Urinary bladder (tissue), 4 donors: Measurements from ENCODE around the gene ZSCAN20. TPM values are rescaled to one million over a fixed set of nuclear protein-coding genes. Genes with fewer than 3 reads are reported as not detected.
"Not testable (repeated sequence)": the region's sequence is repeated elsewhere in the genome, so short reads cannot be mapped to it uniquely, and the experiment has no call there.

Experiments
- DNase-seq: peaks from one replicate; pipeline ENCODE4 v3.0.0-alpha.2; 2015; ENCODE audit errors: extremely low spot score
- H3K27ac ChIP-seq: one replicate; pipeline ENCODE4 v1.5.1; 2013; ENCODE audit warnings: low read depth, mild to moderate bottlenecking, moderate library complexity
- H3K36me3 ChIP-seq: one replicate; pipeline ENCODE4 v1.6.1; 2013; ENCODE audit warnings: mild to moderate bottlenecking, moderate library complexity; ENCODE audit not compliant: insufficient read depth
- H3K4me1 ChIP-seq: one replicate; pipeline ENCODE4 v1.6.1; 2013; ENCODE audit warnings: mild to moderate bottlenecking, moderate library complexity; ENCODE audit not compliant: insufficient read depth
- H3K4me3 ChIP-seq: one replicate; pipeline ENCODE4 v1.5.1; 2013; ENCODE audit warnings: low read depth, low read length
- WGBS: extraction: QIAGEN DNeasy Blood & Tissue Kit; methylation state at CpG from one replicate; pipeline ENCODE4 v1.1.7; 2013; 5-methylcytosine and 5-hydroxymethylcytosine counted together
- polyA plus RNA-seq: library from polyadenylated mRNA; stranded (reverse); fragments of 200-250 nt; gene quantifications from one replicate; pipeline ENCODE4 v1.2.3, GENCODE V29; 2013
- total RNA-seq: library from RNA; depleted of rRNA; stranded (reverse); fragments of >200 nt; gene quantifications from one replicate; pipeline ENCODE4 v1.2.3, GENCODE V29; 2014
- donor health status: healthy with polysubstance abuse.
- donor health status: healthy.

Gene ZSCAN20
- total and polyA plus RNA-seq, 2 donors: 2.4 to 11.6 TPM

DNA sequence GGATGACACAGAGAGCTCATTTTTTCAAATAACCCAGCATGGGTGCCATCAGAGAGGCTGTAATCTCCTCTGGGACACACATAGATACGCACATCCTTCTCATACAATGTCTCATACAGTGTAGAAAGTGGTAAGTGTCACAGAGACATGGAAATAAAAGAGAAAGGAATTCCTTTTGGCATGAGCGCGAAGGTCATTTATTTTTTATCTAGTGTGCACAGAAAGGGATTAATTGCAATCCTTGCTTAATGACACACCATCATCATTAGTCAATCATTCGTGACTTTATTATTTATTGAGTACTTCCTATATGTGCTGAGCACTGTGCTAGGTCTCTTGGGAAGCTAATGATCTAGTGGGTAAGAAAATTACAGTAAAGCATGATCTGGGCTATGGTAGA is 5.0 kb downstream of the ZSCAN20 start:
- H3K36me3 ChIP-seq: peaks cover 2% of the 10 kb centered on the region
- DNase-seq: no peak

DNA sequence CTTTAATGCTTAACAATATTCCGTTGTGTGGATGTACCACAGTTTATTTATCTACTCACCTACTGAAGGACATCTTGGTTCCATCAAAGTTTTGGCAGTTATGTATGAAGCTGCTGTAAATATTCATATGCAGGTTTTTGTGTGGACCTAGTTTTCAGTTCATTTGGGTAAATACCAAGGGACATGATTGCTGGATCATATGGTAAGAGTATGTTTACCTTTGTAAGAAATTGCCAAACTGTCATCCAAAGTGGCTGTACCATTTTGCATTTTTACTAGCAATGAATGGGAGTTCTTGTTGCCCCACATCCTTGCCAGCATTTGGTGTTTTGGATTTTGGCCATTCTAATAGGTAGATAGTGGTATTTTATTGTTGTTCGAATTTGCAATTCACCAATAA is 10.0 kb downstream of the ZSCAN20 start:
- H3K27ac ChIP-seq: no peak overlapping the region
- peaks cover 6% of the 10 kb centered on the region for H3K36me3 ChIP-seq
- no peak overlapping the region for H3K4me3 ChIP-seq
- WGBS: 96% methylated on average over 2 of the region's 2 CpGs
- no peak for DNase-seq
- H3K4me1 ChIP-seq: no peaks in the 10 kb centered on the region

More for the DNA sequence above, 5.0 kb downstream of the ZSCAN20 start:
- Histone ChIP-seq H3K4me1 (no peaks in the 10 kb centered on the region), H3K4me3 (no peak overlapping the region), H3K27ac (no peak overlapping the region)
- 83% methylated on average over 4 of the region's 4 CpGs for WGBS

- H3K36me3 ChIP-seq: peaks cover 12% of the 10 kb centered on the region
- no peak overlapping the region for H3K4me3 ChIP-seq
Measured at GRCh38 chr1:33488624-33489023, 16.2 kb downstream of the ZSCAN20 start.

GRCh38 chr1:33494929-33495328 is 22.5 kb downstream of the ZSCAN20 start:
- peaks cover 5% of the 10 kb centered on the region for H3K36me3 ChIP-seq

More at GRCh38 chr1:33488624-33489023, 16.2 kb downstream of the ZSCAN20 start:
- no peak for DNase-seq
- 95% methylated on average over 2 of the region's 2 CpGs for WGBS
- H3K4me1 ChIP-seq: no peaks in the 10 kb centered on the region
- no peak overlapping the region for H3K27ac ChIP-seq

DNA sequence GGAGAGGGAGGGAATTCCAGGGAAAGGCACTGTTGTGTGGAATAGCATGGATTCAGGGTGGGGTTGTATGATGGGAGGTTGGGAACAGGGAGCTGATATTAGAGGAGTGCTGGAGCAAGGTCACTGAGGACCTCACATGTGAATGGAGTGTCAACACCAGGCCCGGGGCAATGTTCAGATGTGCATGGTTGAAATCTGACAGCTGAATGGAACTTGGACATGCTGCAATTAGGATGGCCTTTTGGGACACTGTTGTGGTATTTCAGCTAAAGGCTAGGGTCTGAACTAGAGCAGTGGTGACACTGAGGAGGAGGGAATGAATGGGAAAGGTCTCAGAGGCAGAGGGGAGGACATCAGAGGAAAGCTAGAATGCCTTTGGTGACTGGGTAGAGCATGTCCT is 25.0 kb downstream of the ZSCAN20 start:
- DNase-seq: no peak
- H3K36me3 ChIP-seq: peaks cover 4% of the 10 kb centered on the region
- H3K4me3 ChIP-seq: no peak overlapping the region
- H3K27ac ChIP-seq: no peak overlapping the region
- 96% methylated on average over 1 of the region's 1 CpG for WGBS
- H3K4me1 ChIP-seq: no peaks in the 10 kb centered on the region

More at GRCh38 chr1:33494929-33495328, 22.5 kb downstream of the ZSCAN20 start:
- H3K27ac ChIP-seq: no peak overlapping the region
- WGBS: 97% methylated on average over 9 of the region's 9 CpGs
- no peak for DNase-seq
- no peaks in the 10 kb centered on the region for H3K4me1 ChIP-seq
- no peak overlapping the region for H3K4me3 ChIP-seq

DNA sequence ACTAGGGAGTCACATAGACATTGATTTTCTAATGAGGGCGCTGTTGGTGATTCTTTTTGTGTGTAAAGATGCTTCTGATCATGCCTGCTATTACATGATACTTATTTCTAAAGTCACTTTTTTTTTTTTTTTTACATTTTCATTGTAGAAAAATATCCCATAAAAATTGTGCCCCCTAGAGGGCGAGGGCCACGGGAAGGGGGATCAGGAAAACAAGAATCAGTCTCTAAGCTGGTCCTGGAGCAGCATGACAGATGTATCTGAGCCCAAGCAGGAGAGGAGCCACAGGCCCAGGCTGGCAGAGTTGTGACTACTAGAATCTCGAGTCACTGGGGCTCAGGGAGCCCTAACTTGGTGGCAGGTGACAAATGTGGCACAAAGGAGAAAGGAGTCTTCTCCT is 28.1 kb downstream of the ZSCAN20 start:
- no peaks in the 10 kb centered on the region for H3K4me1 ChIP-seq
- no peak overlapping the region for H3K27ac ChIP-seq
- no peak for DNase-seq
- 71% methylated on average over 4 of the region's 4 CpGs for WGBS
- H3K36me3 ChIP-seq: no peaks in the 10 kb centered on the region
- no peak overlapping the region for H3K4me3 ChIP-seq

DNA sequence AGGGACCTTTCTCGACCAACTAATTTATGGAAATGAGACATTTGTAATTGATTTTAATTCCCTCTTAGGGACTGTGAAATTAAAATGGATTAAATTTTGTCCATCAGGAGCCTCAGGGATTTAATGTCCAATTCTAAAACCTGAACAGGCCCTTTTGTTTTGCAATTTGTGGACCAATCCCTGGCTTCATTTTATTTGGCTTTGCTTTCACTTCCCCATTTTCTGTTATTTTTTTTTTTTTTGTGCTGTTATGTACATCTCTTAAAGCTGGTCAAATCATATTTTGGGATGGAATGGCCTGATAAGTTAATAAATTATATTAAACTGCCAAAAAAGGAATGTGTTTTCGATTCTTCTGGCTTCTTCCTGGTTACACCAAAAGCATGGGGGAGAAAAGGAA is 28.9 kb downstream of the ZSCAN20 start:
- Histone ChIP-seq H3K36me3 (no peaks in the 10 kb centered on the region), H3K27ac (no peak overlapping the region), H3K4me1 (no peaks in the 10 kb centered on the region), H3K4me3 (no peak overlapping the region)
- no peak for DNase-seq
- WGBS: 89% methylated on average over 2 of the region's 2 CpGs

- H3K4me3 ChIP-seq: no peak overlapping the region
- H3K4me1 ChIP-seq: no peaks in the 10 kb centered on the region
- no peak overlapping the region for H3K27ac ChIP-seq
- 91% methylated on average over 8 of the region's 8 CpGs for WGBS
- DNase-seq: no peak
- no peaks in the 10 kb centered on the region for H3K36me3 ChIP-seq
Measured at GRCh38 chr1:33501774-33502173, 29.3 kb downstream of the ZSCAN20 start.

- 80% methylated on average over 5 of the region's 5 CpGs for WGBS
- DNase-seq: no peak
- no peaks in the 10 kb centered on the region for H3K36me3 ChIP-seq
- H3K4me1 ChIP-seq: no peaks in the 10 kb centered on the region
- no peak overlapping the region for H3K4me3 ChIP-seq
- H3K27ac ChIP-seq: no peak overlapping the region
Measured at GRCh38 chr1:33502726-33503125, 30.3 kb downstream of the ZSCAN20 start.

DNA sequence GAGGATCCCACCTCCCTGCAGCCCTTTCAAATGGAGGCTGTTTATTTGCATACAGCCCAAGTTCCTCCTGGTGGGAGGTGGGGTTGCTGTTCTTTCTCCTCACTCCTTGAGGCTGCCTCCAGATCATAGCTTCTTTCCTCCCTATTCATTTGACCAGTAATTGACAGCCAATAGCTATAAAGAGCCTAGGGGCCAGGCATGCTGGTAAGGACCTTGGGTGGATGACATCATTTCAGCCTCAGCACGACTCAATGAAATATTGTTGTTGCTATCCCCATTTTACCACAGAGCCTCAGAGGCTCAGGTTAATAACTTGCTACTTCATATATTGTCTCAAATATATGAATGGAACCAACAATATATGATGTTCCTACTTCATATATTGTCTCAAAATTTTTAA is 31.1 kb downstream of the ZSCAN20 start:
- no peak for DNase-seq
- H3K36me3 ChIP-seq: no peaks in the 10 kb centered on the region
- H3K4me1 ChIP-seq: no peaks in the 10 kb centered on the region
- no peak overlapping the region for H3K4me3 ChIP-seq
- WGBS: 81% methylated on average over 1 of the region's 1 CpG
- H3K27ac ChIP-seq: no peak overlapping the region

- H3K4me3 ChIP-seq: no peak overlapping the region
- DNase-seq: no peak
- H3K4me1 ChIP-seq: no peaks in the 10 kb centered on the region
- 90% methylated on average over 3 of the region's 3 CpGs for WGBS
- no peaks in the 10 kb centered on the region for H3K36me3 ChIP-seq
- no peak overlapping the region for H3K27ac ChIP-seq
Measured at GRCh38 chr1:33507661-33508060, 35.2 kb downstream of the ZSCAN20 start.

DNA sequence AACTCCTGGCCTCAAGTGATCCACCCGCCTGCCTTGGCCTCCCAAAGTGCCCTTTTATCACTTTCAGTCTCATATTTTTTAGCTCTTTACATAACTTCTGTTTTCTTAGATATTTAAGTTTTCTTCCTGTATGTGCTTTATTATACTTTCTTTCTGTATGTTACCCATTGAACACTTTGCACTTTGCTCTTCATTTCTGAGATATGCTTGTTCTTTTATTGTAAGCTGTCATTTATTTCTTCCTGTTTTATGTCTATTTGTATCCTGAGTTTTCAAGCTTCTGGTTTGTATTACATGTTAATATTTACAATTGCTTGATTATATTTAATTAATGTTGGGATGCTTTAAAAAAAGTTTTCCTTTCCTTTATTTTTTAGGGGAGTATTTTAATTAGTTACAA is 35.7 kb downstream of the ZSCAN20 start:
- Histone ChIP-seq H3K4me3 (no peak overlapping the region), H3K27ac (no peak overlapping the region), H3K36me3 (no peaks in the 10 kb centered on the region), H3K4me1 (no peaks in the 10 kb centered on the region)
- DNase-seq: no peak
- WGBS: 91% methylated on average over 1 of the region's 1 CpG

DNA sequence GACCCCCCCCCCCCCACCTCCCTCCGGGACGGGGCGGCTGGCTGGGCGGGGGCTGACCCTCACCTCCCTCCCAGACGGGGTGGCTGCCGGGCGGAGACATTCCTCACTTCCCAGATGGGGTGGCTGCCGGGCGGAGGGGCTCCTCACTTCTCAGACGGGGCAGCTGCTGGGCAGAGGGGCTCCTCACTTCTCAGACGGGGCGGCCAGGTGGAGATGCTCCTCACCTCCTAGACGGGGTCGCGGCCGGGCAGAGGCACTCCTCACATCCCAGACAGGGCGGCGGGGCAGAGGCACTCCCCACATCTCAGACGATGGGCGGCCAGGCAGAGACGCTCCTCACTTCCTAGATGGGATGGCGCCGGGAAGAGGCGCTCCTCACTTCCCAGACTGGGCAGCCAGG is 36.8 kb downstream of the ZSCAN20 start:
- H3K36me3 ChIP-seq, H3K4me1 ChIP-seq, H3K4me3 ChIP-seq, DNase-seq, H3K27ac ChIP-seq: not testable (repeated sequence)
- 90% methylated on average over 23 of the region's 24 CpGs for WGBS

DNA sequence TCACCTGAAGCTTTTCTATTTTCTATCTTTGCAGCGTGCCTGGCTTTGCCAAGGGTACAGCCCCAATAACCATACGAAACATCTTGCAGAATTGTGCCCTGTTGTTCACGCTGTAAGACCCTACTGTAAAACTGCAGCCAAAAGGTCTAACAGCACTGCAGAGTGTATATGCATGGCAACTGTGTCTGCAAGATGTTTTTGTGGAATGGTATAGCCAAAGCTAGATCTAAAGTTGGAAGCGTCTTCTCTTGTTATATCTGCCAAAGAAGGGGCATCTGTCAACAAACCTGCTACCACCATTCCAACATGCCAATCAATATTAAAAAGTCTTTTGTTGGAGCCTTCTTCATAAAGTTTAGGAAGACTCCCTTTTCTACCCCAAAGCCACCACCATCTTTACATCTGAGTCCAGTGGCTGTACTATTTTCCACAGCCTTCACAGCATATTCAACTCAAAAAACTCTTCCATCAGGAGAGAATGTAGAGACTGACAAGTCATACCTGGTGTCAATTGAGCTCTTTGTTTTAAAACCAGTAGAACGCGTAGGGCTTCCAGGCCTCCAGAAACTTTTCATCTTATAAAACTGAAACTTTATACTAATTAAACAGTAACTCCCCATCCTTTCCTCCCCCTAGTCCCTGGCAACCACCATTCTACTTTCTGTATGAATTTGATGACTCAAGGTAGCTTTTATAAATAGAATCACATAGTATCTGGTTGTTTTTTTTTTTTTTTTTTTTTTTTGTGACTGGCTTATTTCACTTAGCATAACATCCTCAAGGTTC is 40.0 kb downstream of the ZSCAN20 start:
- no peak for DNase-seq
- H3K27ac ChIP-seq: no peak overlapping the region
- 87% methylated on average over 6 of the region's 6 CpGs for WGBS
- H3K4me3 ChIP-seq: no peak overlapping the region
- H3K36me3 ChIP-seq: no peaks in the 10 kb centered on the region
- H3K4me1 ChIP-seq: no peaks in the 10 kb centered on the region
